AG09309 (cell line): ENCODE measurements around the gene YPEL3.

ENCODE experiments used
- DNase-seq: peaks from one replicate; pipeline ENCODE4 v3.0.0-alpha.2; 2010; ENCODE audit warnings: low read depth
- H3K4me3 ChIP-seq: 2 replicates; pipeline ENCODE4 v1.5.1; 2011; ENCODE audit warnings: mild to moderate bottlenecking, low read depth, low read length, moderate library complexity; ENCODE audit not compliant: control insufficient read depth
- TF ChIP-seq, protein P1 (sequence below): IDR thresholded peaks from 2 replicates; pipeline ENCODE4 v1.5.1; 2011; ENCODE audit warnings: mild to moderate bottlenecking, low read depth, low read length, inconsistent platforms; ENCODE audit not compliant: insufficient read depth, control insufficient read depth; ENCODE audit errors: missing control alignments

The YPEL3 gene

DNA sequence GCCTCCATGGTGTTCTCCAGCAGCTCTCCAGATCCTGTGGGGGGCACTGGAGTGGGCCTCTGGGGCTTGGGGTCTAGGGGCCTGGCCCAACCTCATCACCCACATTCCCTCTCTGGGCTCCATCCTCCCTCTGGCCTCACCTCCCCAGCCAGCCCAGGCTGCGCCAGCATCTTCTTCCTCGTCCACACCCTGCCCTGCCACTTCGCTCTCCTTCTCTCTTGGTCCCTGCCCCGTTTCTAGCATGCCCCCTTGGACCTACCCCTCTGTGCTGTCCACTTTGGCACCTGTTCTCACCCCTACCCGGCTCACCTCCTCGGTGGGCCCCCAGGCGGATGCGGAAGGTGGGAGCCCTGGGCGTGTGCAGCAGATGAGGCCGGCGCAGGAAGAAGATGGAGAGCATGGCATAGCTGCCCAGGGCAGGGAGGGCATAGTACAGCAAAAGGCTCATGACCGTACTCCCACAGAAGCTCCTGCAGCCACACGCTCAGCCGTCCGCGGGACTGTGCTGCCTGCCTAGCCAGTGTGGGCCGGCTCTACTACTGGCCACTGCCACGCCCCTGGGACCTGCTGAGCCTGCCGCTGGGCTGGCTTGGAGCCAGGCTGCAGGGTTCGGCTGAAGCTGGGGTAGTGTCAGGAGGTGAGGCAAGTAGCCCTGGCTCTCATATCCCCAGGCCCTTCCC is 17.2 kb upstream of the YPEL3 start, which contains the start of gene GDPD3:
Gene GDPD3 (minus strand): TSS at position 507 of the 680 bp plus-strand sequence. CDS start 59 bp downstream, at position 448.
- DNase-seq, result no peak
- no peak within 1 kb of the TSS for H3K4me3 ChIP-seq
- TF ChIP-seq, protein P1, sequence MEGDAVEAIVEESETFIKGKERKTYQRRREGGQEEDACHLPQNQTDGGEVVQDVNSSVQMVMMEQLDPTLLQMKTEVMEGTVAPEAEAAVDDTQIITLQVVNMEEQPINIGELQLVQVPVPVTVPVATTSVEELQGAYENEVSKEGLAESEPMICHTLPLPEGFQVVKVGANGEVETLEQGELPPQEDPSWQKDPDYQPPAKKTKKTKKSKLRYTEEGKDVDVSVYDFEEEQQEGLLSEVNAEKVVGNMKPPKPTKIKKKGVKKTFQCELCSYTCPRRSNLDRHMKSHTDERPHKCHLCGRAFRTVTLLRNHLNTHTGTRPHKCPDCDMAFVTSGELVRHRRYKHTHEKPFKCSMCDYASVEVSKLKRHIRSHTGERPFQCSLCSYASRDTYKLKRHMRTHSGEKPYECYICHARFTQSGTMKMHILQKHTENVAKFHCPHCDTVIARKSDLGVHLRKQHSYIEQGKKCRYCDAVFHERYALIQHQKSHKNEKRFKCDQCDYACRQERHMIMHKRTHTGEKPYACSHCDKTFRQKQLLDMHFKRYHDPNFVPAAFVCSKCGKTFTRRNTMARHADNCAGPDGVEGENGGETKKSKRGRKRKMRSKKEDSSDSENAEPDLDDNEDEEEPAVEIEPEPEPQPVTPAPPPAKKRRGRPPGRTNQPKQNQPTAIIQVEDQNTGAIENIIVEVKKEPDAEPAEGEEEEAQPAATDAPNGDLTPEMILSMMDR, result no peak

DNA sequence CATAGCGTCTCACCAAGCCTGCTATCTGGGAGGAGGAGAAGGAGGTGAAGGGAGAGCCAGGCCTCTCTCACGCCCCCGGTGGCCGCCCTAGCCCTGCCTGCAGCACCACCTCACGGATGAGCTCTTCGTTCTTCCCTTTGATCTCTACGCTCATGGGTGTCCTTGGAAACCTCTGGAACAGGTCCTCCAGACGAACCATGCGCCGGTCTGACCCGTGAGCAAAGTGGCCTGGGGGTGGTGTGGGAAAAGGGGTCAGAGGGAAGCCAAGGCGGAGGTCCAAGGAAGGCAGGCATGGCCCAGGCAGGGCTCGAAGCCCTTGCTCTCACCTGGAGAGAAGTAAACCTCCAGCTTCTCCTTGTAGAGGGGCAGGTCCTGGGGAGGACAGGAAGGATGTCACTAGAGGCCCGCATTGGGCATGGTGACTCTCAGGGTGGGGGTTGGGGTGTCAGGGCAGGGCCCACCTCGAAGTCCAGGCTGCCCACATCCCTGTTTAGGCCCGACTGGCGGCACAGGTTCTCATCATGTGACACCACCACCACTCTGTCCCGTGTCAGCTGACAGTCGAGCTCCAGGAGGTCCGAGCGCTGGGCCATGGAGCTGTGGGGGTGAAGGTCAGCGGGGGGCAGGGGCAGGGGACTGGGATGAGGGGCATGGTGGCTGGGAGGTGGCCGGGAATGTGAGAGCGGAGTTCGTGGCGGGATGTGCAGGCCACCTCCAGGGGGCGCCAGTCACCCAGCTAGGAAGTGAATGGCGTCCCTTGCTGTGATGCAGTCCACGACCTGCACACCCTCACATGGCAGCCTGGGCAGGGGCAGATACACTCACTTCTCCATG is 16.4 kb upstream of the YPEL3 start:
- TF ChIP-seq, protein P1, result peak; percentile 81
- no peak overlapping the region for H3K4me3 ChIP-seq
- DNase-seq, result no peak

DNA sequence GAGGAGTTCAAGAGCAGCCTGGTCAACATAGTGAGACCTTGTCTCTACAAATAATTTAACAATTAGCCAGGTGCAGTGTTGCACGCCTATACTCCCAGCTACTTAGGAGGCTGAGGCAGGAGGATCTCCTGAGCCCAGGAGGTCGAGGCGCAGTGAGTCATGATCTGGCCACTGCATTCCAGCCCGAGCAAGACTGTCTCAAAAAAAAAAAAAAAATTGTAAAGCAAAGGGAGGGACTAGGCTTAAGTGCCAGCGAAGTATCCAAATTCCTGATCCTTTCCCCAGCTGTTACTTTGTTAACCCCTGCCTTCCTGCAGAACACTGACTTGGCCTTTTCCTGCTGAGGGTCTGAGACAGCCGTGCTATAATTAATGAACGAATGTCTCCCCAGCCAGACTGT is 14.6 kb upstream of the YPEL3 start:
- H3K4me3 ChIP-seq, result no peak overlapping the region
- TF ChIP-seq, protein P1, result no peak
- no peak for DNase-seq

DNA sequence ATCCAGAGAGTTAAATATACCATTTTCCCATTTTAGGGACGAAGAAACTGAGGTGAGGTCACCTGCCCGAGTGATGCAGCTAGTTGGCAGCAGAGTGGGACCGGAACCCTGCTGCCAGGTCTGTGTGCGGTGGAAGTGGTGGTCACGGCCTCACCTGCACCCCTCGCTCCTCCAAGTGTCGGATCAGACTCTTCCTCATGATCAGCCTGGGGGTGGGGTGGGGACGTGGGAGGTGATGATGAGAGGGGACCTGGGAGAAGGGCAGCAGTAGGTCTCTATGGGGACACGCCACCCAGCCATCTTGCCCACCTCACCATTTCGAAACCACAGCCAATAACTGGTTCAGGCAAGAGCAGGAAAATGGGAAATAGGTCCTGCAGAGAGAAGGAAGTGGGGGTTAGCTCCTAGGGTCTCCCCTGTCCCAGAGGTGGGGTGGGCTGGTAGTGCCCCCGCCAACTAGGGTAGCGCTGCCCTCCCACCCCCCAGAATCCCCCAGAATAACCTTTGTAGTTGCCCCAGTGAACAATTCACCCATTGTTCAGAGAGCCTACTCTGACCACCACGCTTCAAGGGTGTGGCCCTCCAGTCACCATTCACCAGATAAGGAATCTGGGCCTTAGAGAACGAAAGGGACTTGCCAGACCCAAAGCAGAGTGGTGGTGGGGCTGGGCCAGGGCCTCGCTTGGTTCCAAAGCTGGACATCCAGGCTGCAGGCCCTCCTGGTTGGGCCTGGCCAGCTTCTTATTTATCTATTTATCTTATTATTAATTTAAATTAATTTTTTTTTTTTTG is 12.2 kb upstream of the YPEL3 start:
- DNase-seq, result no peak
- H3K4me3 ChIP-seq, result no peak overlapping the region
- TF ChIP-seq, protein P1, result no peak

DNA sequence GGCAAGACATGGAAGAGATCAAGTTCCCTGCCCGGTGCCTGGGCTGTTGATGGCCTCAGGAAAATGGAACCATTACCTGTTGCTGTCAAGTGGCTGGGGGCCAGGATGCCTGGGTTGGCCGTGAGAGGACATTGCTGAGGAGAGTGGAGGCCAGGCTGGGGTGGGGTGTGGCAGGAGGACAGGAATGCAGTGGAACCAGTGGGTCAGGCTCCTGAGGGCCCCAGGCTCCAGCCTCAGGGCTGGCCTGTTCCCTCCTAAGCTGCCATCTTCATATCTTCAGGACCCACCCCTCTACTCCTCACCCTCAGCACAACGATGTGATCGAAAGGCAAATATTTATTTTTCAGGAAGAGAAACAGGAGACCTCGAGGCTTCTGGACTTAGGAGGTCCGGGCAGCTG is 8.5 kb upstream of the YPEL3 start:
- TF ChIP-seq, protein P1, result no peak
- H3K4me3 ChIP-seq, result no peak overlapping the region
- no peak for DNase-seq

DNA sequence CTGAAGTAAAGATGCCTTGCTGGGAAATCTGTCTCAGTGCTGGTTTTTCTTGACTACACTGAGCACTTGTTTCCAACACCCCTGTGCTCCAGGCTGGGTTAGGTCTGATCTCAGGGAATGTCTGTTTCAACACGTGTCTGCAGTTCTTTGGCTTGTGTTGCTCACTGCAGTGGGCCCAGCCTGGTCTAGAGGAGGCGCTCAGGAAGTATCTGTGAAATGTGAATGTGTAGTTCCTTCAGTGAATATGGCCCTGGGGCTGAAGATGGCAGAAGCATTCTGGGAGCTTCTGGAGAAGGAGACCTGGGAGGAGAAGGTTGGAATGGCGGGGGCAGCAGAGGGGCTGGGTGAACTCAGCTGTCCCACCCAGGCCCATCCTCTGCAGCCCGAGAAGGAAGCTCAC is 8.1 kb upstream of the YPEL3 start:
- H3K4me3 ChIP-seq, result no peak overlapping the region
- TF ChIP-seq, protein P1, result no peak
- DNase-seq, result no peak
